Progenitor cell of endocrine pancreas (in vitro differentiated cells): ENCODE results near the gene TGFBR3L. TPM values are rescaled to one million over a fixed set of nuclear protein-coding genes. Genes with fewer than 3 reads are reported as not detected.

Source experiments
- DNase-seq: peaks from one replicate; pipeline ENCODE4 v3.0.0; 2021; ENCODE audit warnings: low spot score; ENCODE audit not compliant: unreplicated experiment
- H3K27ac Mint-ChIP-seq: 2 replicates; pipeline ENCODE4 v1.8.0; 2021; ENCODE audit warnings: mild to moderate bottlenecking, moderate library complexity, mixed read lengths
- H3K27me3 Mint-ChIP-seq: 2 replicates; pipeline ENCODE4 v1.8.0; 2021; ENCODE audit warnings: mixed read lengths
- H3K36me3 Mint-ChIP-seq: 2 replicates; pipeline ENCODE4 v1.8.0; 2022; ENCODE audit warnings: mixed read lengths; ENCODE audit not compliant: insufficient read depth
- H3K4me1 Mint-ChIP-seq: 2 replicates; pipeline ENCODE4 v1.8.0; 2021; ENCODE audit warnings: low read depth, mixed read lengths
- H3K4me3 Mint-ChIP-seq: 2 replicates; pipeline ENCODE4 v1.8.0; 2021; ENCODE audit warnings: low read depth, mild to moderate bottlenecking, moderate library complexity, mixed read lengths
- H3K9me3 Mint-ChIP-seq: 2 replicates; pipeline ENCODE4 v1.8.0; 2021; ENCODE audit warnings: low read depth, mixed read lengths
- CTCF ChIP-seq: fragments of 200-600 bp; sonication (generic); IDR thresholded peaks from one replicate; pipeline ENCODE4 v1.5.0; 2021; ENCODE audit warnings: antibody characterized with exemption, mild to moderate bottlenecking; ENCODE audit not compliant: unreplicated experiment
- long read RNA-seq: library from polyadenylated mRNA; unstranded; transcript quantifications from one replicate; pipeline ENCODE4 v2.0.0, GENCODE V29; 2020
- total RNA-seq: library from RNA; stranded (reverse); gene quantifications from 2 replicates; pipeline ENCODE4 v1.2.1, GENCODE V29; 2021

Gene TGFBR3L
- 0.67 and 1.1 TPM in 2 replicates for total RNA-seq
- long read RNA-seq, result 0 reads

- H3K9me3 Mint-ChIP-seq, result no peaks in the 10 kb centered on the region
- TF ChIP-seq CTCF, result no peak
- H3K36me3 Mint-ChIP-seq, result peaks cover 16% of the 10 kb centered on the region
- H3K27ac Mint-ChIP-seq, result peak within 1 kb of the TSS; percentile 37
- peaks cover 33% of the 10 kb centered on the region for H3K27me3 Mint-ChIP-seq
- no peak for DNase-seq
- peaks cover 8% of the 10 kb centered on the region for H3K4me1 Mint-ChIP-seq
- H3K4me3 Mint-ChIP-seq, result peak within 1 kb of the TSS; percentile 51
These were observed at the start of gene TGFBR3L for GRCh38 chr19:7914598-7915045. Gene TGFBR3L (plus strand): TSS chr19:7914830.

DNA sequence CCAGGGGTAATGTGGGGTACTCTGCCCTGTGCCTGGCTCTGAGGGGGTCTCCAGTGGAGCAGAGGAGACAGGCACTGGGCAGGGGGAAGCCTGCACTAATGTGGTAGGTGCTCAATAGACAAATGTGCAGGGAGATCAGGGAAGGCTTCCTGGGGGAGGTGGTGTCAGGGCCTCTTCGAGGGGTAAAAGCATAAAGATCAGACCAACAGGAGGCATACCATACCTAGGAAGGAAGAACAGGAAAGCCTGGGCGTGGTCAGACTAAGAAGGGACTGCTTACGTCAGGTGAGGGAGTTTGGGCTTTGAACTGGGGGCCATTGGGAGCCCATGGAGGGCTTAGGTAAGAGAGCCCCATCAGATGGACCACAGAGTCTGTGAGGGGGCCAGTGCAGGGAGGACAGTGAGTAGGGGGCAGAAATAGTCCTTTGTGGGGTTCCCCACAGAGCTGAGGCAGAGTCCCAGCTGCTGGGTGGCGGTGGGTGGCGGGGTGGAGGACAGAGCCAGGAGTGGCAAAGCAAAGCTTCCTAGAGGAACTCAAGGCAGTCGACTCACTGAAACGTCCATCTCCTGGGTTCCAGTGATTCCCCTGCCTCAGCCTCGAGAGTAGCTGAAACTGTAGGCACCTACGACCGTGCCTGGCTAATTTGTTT lies 49.2 kb upstream of the TGFBR3L start:
- peaks cover 39% of the 10 kb centered on the region for H3K27me3 Mint-ChIP-seq
- peaks cover 2% of the 10 kb centered on the region for H3K36me3 Mint-ChIP-seq
- peak overlapping the region; percentile 24 for H3K27ac Mint-ChIP-seq
- no peak overlapping the region for H3K4me3 Mint-ChIP-seq
- no peaks in the 10 kb centered on the region for H3K9me3 Mint-ChIP-seq
- DNase-seq, result no peak
- TF ChIP-seq CTCF, result no peak
- H3K4me1 Mint-ChIP-seq, result peaks cover 4% of the 10 kb centered on the region

GRCh38 chr19:7866399-7867091 lies 48.1 kb upstream of the TGFBR3L start:
- DNase-seq, result no peak
- Mint-ChIP-seq H3K27ac (peak overlapping the region; percentile 69), H3K27me3 (peaks cover 33% of the 10 kb centered on the region), H3K4me1 (peaks cover 9% of the 10 kb centered on the region), H3K4me3 (no peak overlapping the region), H3K9me3 (peaks cover 1% of the 10 kb centered on the region), H3K36me3 (peaks cover 7% of the 10 kb centered on the region)
- TF ChIP-seq CTCF, result no peak

DNA sequence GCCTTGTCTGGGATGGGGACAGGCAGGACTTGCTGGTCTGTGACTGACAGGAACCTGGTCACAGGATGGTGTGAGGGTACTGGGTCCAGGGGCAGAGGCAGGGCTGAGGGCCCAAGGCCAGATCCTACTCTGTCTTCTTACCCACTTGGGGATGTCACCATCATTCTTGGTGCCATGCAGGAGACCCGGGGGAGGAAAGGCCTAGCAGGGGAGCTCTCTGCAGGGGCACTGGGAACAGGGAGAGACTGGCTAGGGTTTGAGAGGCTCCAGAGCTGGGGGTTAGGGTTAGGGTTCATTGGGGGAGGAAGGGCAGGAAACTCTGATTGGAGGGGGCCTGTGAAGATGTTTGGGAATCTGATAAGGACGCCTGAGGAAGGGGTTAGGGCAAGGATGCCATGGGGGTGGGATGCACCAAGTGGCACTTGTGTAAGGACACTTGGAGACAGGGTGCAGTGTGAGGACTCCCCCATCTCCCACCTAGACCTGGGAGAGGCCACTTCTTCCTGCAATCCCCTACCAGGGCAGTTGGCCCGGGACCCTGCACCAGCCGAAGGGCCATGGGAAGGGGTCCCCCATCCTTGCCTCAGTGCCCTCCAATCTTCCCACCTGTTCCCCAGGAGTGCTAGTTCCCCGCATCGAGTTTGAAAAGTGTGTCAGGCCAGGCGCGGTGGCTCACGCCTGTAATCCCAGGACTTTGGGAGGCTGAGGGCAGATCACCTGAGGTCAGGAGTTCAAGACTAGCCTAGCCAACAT lies 47.4 kb upstream of the TGFBR3L start:
- Mint-ChIP-seq H3K27ac (no peak overlapping the region), H3K4me1 (peaks cover 10% of the 10 kb centered on the region), H3K9me3 (peaks cover 2% of the 10 kb centered on the region), H3K36me3 (peaks cover 12% of the 10 kb centered on the region), H3K27me3 (peaks cover 33% of the 10 kb centered on the region), H3K4me3 (no peak overlapping the region)
- TF ChIP-seq CTCF, result no peak
- no peak for DNase-seq

- TF ChIP-seq CTCF, result no peak
- peaks cover 9% of the 10 kb centered on the region for H3K4me1 Mint-ChIP-seq
- H3K27me3 Mint-ChIP-seq, result peaks cover 33% of the 10 kb centered on the region
- peak overlapping the region; percentile 29 for H3K4me3 Mint-ChIP-seq
- H3K27ac Mint-ChIP-seq, result no peak overlapping the region
- H3K9me3 Mint-ChIP-seq, result peaks cover 2% of the 10 kb centered on the region
- no peak for DNase-seq
- H3K36me3 Mint-ChIP-seq, result peaks cover 12% of the 10 kb centered on the region
These were observed 46.3 kb upstream of the TGFBR3L start for GRCh38 chr19:7868326-7868670.
